EL (cell line): ENCODE measurements around the gene MAP3K20.
"Not testable (repeated sequence)": the region's sequence is repeated elsewhere in the genome, so short reads cannot be mapped to it uniquely, and the experiment has no call there.

Experiments used
- DNase-seq: peaks from one replicate; pipeline ENCODE4 v3.0.0-alpha.2; 2016

The MAP3K20 gene

GRCh38 chr2:173207124-173207523 lies 131.5 kb downstream of the MAP3K20 start:
- not testable (repeated sequence) for DNase-seq

- DNase-seq, result peak; percentile 93
Observed at GRCh38 chr2:173210270-173211196, 134.9 kb downstream of the MAP3K20 start.

GRCh38 chr2:173213181-173213580 lies 137.5 kb downstream of the MAP3K20 start:
- no peak for DNase-seq

- DNase-seq, result no peak
Observed at GRCh38 chr2:173214213-173214612, 138.6 kb downstream of the MAP3K20 start.

GRCh38 chr2:173215316-173215715 lies 139.7 kb downstream of the MAP3K20 start:
- DNase-seq, result no peak

GRCh38 chr2:173216051-173216450 lies 140.4 kb downstream of the MAP3K20 start:
- DNase-seq, result no peak

GRCh38 chr2:173216668-173217067 lies 141.0 kb downstream of the MAP3K20 start:
- no peak for DNase-seq

GRCh38 chr2:173217116-173217840 lies 141.6 kb downstream of the MAP3K20 start:
- no peak for DNase-seq

- no peak for DNase-seq
Observed at GRCh38 chr2:173218326-173219056, 142.8 kb downstream of the MAP3K20 start.

GRCh38 chr2:173221132-173221695 lies 145.6 kb downstream of the MAP3K20 start:
- no peak for DNase-seq

- DNase-seq, result no peak
Observed at GRCh38 chr2:173221937-173222594, 146.4 kb downstream of the MAP3K20 start.

GRCh38 chr2:173223871-173224270 lies 148.2 kb downstream of the MAP3K20 start:
- DNase-seq, result no peak

GRCh38 chr2:173226899-173227698 lies 151.5 kb downstream of the MAP3K20 start:
- DNase-seq, result no peak

GRCh38 chr2:173229086-173229485 lies 153.4 kb downstream of the MAP3K20 start:
- no peak for DNase-seq

GRCh38 chr2:173230181-173230580 lies 154.5 kb downstream of the MAP3K20 start:
- DNase-seq, result no peak

GRCh38 chr2:173231042-173231441 lies 155.4 kb downstream of the MAP3K20 start:
- no peak for DNase-seq

GRCh38 chr2:173231465-173231864 lies 155.8 kb downstream of the MAP3K20 start:
- DNase-seq, result no peak

GRCh38 chr2:173232956-173233744 lies 157.5 kb downstream of the MAP3K20 start:
- peak; percentile 6 for DNase-seq

- DNase-seq, result no peak
Observed at GRCh38 chr2:173235947-173236803, 160.5 kb downstream of the MAP3K20 start.

GRCh38 chr2:173238385-173238784 lies 162.7 kb downstream of the MAP3K20 start:
- no peak for DNase-seq
